GM23338 (cell line): ENCODE data around the gene ADGRL3. TPM values are rescaled to one million over a fixed set of nuclear protein-coding genes. Genes with fewer than 3 reads are reported as not detected.

Source experiments
- CREB1 ChIP-seq: fragments of 250-450 bp; sonication (Bioruptor Pico); IDR thresholded peaks from 2 replicates; pipeline ENCODE4 v1.5.0; 2020; ENCODE audit warnings: low read depth, mild to moderate bottlenecking, moderate library complexity
- CTCF ChIP-seq, 2 experiments: fragments of 200-600 bp in 1 of 2; sonication (generic) in 1 of 2; conservative IDR thresholded peaks; 2 replicates each; pipeline versions ENCODE4 v1.5.1 to v1.6.1; 2016 to 2017; ENCODE audit warnings: antibody characterized with exemption in 2 of 2, low read depth in 2 of 2, mild to moderate bottlenecking in 2 of 2, moderate library complexity in 1 of 2
- NANOG ChIP-seq: IDR thresholded peaks from 2 replicates; pipeline ENCODE4 v1.6.1; 2016; ENCODE audit warnings: antibody characterized with exemption, borderline replicate concordance
- REST ChIP-seq: IDR thresholded peaks from one replicate; pipeline ENCODE4 v1.6.1; 2018; ENCODE audit warnings: antibody characterized with exemption; ENCODE audit not compliant: unreplicated experiment
- ZNF114 ChIP-seq: fragments of 250-450 bp; sonication (Bioruptor Pico); IDR thresholded peaks from 2 replicates; pipeline ENCODE4 v1.5.0; 2020; ENCODE audit warnings: mild to moderate bottlenecking, moderate library complexity
- ZNF331 ChIP-seq: fragments of 250-450 bp; sonication (Bioruptor Pico); IDR thresholded peaks from 2 replicates; pipeline ENCODE4 v1.5.0; 2020; ENCODE audit warnings: low read depth, mild to moderate bottlenecking, moderate library complexity
- ZNF462 ChIP-seq: fragments of 250-450 bp; sonication (Bioruptor Pico); IDR thresholded peaks from 2 replicates; pipeline ENCODE4 v1.5.0; 2020; ENCODE audit warnings: mild to moderate bottlenecking, moderate library complexity
- polyA plus RNA-seq: library from polyadenylated mRNA; unstranded; fragments of >200 nt; fragmentation: Nextera tagmentation; extraction: Ambion mirVana; gene quantifications from 2 replicates; pipeline ENCODE4 v1.2.1, GENCODE V29; 2016
- total RNA-seq: library from RNA; depleted of rRNA; stranded (reverse); fragments of >200 nt; shearing (Covaris generic); gene quantifications from 2 replicates; pipeline ENCODE4 v1.2.3, GENCODE V29; 2014
- TF ChIP-seq, protein P1 (sequence below): IDR thresholded peaks from 2 replicates; pipeline ENCODE4 v1.6.1; 2016; ENCODE audit warnings: antibody characterized with exemption

ADGRL3 gene
- total and polyA plus RNA-seq, 2 experiments from 2014 or later, result 9.7 to 16.5 TPM

DNA sequence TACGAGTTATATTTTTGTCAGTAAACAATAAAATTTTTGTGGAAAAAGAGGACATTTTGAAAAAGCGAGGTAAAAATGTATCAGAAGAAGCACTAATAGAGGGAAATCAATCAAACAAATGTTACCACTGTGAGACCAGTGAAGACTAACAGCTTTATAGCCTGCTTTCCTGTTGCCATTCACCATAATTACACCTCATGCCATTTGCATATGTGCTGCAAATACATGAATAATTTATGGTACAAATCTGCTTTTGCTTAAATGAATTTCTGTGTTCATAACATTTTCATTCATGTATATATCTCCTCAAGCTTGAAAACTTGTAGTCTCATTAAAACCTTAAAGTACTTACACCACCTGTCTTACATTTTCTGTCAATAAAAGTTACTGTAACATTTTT is 830.8 kb downstream of the ADGRL3 start (continued):
- no peak for TF ChIP-seq ZNF462
- no peak for TF ChIP-seq ZNF114 (CRISPR knock-in tag)
- no peak for TF ChIP-seq NANOG
- no peak for TF ChIP-seq CREB1 (CRISPR knock-in tag)
- TF ChIP-seq, protein P1, sequence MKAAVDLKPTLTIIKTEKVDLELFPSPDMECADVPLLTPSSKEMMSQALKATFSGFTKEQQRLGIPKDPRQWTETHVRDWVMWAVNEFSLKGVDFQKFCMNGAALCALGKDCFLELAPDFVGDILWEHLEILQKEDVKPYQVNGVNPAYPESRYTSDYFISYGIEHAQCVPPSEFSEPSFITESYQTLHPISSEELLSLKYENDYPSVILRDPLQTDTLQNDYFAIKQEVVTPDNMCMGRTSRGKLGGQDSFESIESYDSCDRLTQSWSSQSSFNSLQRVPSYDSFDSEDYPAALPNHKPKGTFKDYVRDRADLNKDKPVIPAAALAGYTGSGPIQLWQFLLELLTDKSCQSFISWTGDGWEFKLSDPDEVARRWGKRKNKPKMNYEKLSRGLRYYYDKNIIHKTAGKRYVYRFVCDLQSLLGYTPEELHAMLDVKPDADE, result no peak
- TF ChIP-seq ZNF331 (CRISPR knock-in tag), result no peak
- no peak for TF ChIP-seq REST
- no peak for TF ChIP-seq CTCF (conservative IDR thresholded peaks at IDR 0.05; ENCODE audit: low read depth in 2 of 2)
